WI38 (cell line): ENCODE data around the gene SFMBT2.

Experiments used
- H3K4me3 ChIP-seq: 2 replicates; pipeline ENCODE4 v1.5.1; 2011; ENCODE audit warnings: low read depth, mild to moderate bottlenecking, control low read depth, low read length
- TF ChIP-seq, protein P1 (sequence below): IDR thresholded peaks from 2 replicates; pipeline ENCODE4 v1.5.1; 2012; ENCODE audit warnings: low read depth, mild to moderate bottlenecking, control low read depth, low read length

The SFMBT2 gene

DNA sequence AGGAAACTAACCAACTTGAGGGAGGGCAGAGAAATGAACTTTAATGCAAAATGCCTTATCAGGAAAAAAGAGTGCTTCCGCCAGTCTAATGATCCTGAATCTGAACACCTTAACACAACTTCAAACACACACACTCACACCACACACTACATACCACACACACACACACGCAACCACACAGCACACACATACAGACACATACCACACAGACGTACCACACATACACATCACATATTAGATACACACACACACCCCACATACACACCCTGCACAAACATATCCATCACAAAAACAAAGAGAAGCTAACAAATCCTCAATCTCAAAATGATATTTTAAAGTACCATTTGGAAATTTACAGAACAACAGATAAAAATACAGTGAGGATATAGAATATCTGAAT is 175.5 kb downstream of the SFMBT2 start:
- TF ChIP-seq, protein P1, sequence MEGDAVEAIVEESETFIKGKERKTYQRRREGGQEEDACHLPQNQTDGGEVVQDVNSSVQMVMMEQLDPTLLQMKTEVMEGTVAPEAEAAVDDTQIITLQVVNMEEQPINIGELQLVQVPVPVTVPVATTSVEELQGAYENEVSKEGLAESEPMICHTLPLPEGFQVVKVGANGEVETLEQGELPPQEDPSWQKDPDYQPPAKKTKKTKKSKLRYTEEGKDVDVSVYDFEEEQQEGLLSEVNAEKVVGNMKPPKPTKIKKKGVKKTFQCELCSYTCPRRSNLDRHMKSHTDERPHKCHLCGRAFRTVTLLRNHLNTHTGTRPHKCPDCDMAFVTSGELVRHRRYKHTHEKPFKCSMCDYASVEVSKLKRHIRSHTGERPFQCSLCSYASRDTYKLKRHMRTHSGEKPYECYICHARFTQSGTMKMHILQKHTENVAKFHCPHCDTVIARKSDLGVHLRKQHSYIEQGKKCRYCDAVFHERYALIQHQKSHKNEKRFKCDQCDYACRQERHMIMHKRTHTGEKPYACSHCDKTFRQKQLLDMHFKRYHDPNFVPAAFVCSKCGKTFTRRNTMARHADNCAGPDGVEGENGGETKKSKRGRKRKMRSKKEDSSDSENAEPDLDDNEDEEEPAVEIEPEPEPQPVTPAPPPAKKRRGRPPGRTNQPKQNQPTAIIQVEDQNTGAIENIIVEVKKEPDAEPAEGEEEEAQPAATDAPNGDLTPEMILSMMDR: no peak
- H3K4me3 ChIP-seq: no peak overlapping the region

DNA sequence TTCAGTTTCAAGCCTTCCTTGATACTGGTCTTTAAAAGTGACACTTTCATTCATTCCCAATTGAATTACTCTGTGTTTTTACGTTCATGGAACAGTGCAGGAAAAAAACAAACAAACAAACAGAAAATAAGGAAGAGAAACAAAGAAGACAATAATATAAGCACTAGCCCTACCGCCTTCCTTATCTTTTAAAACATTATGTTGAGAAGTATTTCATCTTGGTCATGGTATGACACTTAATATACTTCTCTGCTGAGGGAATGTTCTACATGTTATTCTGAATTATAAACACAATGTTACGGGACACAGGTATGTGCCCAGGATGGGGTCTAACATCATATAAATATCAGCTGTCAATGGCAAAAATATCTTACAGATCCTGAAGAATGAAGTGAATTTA is 176.7 kb downstream of the SFMBT2 start:
- H3K4me3 ChIP-seq: no peak overlapping the region
- TF ChIP-seq, protein P1: no peak

- H3K4me3 ChIP-seq: no peak overlapping the region
- TF ChIP-seq, protein P1: no peak
Observed at GRCh38 chr10:7233259-7233991, 177.4 kb downstream of the SFMBT2 start.

GRCh38 chr10:7231509-7232414 is 179.1 kb downstream of the SFMBT2 start:
- H3K4me3 ChIP-seq: no peak overlapping the region
- TF ChIP-seq, protein P1: no peak

GRCh38 chr10:7230951-7231350 is 179.9 kb downstream of the SFMBT2 start:
- no peak overlapping the region for H3K4me3 ChIP-seq
- TF ChIP-seq, protein P1: no peak

GRCh38 chr10:7230036-7230435 is 180.8 kb downstream of the SFMBT2 start:
- TF ChIP-seq, protein P1: no peak

GRCh38 chr10:7225133-7225532 is 185.7 kb downstream of the SFMBT2 start:
- TF ChIP-seq, protein P1: no peak
- no peak overlapping the region for H3K4me3 ChIP-seq

More at GRCh38 chr10:7230036-7230435, 180.8 kb downstream of the SFMBT2 start:
- H3K4me3 ChIP-seq: no peak overlapping the region
